Muscle of back (tissue), 11 donors: ENCODE results near the gene GIMAP1. TPM values are rescaled to one million over a fixed set of nuclear protein-coding genes. Genes with fewer than 3 reads are reported as not detected.

Experiments used
- DNase-seq, 3 donors: peaks; one replicate each; pipeline versions ENCODE4 v3.0.0 to v3.0.0-alpha.2; 2013
- polyA plus RNA-seq, 10 donors: library from polyadenylated mRNA; unstranded; fragments of 120-200 nt; gene quantifications; one replicate each; pipeline ENCODE4 v1.2.1, GENCODE V29; 2013; ENCODE audit not compliant: insufficient read length in 10 of 10

The GIMAP1 gene
- polyA plus RNA-seq, 10 donors: 1.8 to 4.7 (median 2.9) TPM

DNA sequence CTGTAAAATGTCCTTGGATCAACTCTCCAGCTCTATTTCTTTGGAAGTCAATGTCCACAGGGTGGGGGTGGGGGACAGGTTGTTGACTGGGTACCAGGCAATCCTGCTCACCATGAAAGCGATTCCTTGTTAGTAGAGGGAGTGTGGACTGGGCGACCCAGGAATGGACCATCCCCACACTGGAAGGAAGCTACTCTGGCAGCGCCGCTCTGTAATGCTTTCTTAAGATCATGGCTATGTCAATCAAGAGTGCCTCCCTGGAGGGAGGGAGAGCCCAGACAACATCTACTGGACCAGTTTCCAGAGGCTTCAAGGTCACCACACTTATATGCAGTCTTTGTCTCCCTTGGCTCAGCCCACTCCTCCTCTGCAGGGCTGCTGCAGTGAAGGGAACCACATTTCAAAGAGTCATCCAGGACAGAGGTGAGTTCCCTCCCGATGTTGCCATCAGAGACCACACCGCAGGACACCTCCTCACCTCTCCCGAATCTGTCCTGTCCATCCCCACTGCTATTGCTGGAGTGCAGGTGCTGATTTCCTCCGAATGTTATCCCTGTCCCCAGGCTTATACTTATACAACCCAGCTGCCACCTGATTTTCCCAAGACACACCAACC, 27.7 kb downstream of the GIMAP1 start:
- no peak for DNase-seq

- DNase-seq: no peak
Observed at GRCh38 chr7:150745086-150745485, 28.7 kb downstream of the GIMAP1 start.

DNA sequence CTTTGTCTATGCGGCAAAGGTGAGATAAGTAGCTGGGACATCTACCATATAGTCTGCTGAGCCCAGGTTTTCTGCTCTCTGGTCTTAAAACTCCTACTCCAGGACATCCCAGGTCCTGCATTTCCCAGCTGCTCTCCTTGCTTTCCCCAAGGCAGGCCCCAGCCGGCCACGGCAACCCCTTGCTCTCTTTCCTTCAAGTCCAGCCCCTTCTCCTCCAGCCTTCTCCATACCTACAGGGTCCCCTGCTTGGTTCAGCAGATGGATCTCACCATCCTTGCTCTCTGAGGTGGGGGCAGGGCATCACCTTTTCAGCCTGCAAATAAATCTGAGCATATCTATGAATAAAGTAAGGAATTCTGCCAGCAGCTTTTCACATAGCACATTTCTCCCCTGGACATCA, 29.5 kb downstream of the GIMAP1 start:
- DNase-seq: no peak

GRCh38 chr7:150746921-150747320, 30.5 kb downstream of the GIMAP1 start:
- DNase-seq: no peak

GRCh38 chr7:150748376-150748775, 32.0 kb downstream of the GIMAP1 start:
- no peak for DNase-seq

DNA sequence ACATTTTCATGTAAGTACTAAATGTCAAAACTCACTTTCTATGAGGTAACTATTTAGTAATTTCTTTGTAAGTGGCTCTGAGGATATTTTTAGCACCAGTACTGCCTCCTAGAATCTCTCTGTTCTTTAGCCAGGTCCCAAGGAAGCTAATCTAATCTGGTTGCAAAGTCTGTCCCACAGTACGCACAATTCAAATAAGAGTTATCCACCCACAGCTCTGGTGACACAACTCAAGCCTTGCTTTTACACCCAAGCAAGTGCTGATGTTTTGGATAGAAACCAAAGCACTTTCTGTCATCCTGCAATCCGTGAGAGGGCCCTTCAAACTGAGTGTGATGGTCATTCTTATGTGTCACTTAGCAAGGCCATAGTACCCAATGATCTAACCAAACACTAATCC, 35.3 kb downstream of the GIMAP1 start:
- no peak for DNase-seq

DNA sequence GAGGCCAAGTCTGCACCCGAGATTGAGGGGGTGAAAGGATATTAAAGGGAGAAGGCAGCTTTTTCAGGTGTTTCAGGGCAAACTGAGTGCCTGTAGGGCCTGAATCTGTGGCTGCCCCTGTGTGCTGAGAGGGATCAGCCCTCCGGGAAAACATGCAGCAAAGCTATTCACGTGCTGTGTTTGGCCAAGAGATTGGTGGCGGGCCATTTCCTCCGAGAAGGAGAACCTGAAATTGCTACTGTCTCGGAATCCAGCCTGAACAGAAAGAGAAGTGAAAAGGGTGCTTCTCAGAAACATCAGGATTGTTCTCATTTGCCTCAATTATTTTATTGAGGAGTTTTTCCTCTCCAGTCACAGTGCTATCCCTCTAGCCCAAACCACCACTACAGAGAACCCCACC, 36.8 kb downstream of the GIMAP1 start:
- DNase-seq: no peak

GRCh38 chr7:150753826-150754603, 37.6 kb downstream of the GIMAP1 start:
- DNase-seq: no peak

DNA sequence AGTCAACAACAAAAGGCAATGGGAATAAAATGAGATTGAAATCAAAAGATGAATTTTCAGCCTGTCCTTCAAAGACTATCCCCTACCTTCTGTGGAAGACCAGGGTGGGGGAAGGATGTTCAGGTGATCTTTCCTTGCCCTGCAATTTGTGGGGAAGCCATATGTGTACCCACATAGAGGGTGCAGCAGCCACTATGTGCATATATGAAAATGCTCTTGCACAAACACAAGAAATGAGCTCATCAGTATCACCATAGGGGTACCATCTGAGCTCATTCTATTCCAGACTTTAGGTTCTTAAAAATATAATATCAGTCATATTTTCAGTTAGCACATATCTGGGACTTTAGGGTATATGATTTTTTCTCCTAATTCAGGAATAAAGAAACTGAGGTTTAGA, 38.5 kb downstream of the GIMAP1 start:
- no peak for DNase-seq

DNA sequence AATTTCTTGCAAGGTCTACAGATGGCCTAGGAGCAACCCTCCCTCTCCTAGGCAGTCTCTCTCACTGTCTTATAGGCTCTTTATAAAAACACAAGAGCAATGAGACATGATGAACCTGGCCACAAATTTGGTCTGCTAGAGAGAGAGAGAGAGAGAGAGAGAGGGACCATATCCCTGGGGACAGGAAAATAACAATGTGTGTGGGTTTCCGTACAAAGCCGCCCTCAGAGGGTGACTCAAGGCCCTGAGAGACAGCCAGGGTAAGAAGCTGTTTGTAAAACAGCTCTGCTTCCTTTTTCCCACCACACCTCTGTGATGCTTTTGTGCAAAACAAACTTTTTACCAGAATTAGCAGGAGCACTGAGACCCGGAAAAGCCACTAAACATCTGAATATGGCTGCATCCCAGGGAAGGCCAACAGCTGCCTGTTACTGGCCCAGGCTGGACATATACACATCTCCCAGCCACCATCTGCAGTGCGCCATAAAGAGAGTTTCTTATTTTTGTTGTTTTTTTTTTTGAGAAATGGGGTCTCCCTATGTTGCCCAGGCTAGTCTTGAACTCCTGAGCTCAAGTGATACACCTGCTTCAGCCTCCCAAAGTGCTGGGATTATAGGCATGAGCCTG, 39.2 kb downstream of the GIMAP1 start:
- DNase-seq: no peak

GRCh38 chr7:150756166-150756565, 39.8 kb downstream of the GIMAP1 start:
- DNase-seq: no peak

DNA sequence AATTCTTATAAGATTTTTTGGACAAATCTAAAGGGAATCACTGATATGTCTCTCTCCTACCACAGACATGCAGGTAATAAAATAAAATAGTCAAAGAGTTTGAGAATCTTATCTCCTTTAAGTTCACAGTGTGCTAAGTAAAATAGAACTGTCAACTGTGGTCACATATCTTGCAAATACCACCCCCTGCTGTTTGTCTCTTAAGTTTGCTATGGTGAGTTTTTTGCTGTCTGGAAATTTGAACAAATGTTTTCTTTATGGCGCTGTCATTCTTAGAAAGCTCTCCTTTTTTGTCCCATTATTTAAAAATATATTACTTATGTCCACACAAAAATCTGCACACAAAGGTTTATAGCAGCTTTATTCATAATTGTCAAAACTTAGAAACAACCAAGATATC, 40.4 kb downstream of the GIMAP1 start:
- DNase-seq: no peak

DNA sequence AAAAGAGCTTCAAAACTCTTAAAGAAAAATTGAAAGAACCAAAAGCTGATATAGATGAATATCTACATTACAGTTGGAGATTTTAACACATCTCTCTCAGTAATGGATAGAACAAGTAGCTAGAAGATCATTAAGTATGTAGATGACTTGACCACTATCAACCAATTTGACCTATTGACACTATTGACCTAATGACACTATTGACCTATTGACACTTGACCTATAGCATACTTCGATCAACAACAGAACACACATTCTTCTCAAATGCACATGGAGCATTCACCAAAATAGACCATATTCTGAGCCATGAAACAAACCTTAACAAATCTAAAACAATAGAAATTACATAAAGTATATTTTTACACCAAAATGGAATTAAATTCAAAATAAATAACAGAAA, 43.1 kb downstream of the GIMAP1 start:
- DNase-seq: no peak

GRCh38 chr7:150766334-150766709, 49.9 kb downstream of the GIMAP1 start:
- DNase-seq: no peak

DNA sequence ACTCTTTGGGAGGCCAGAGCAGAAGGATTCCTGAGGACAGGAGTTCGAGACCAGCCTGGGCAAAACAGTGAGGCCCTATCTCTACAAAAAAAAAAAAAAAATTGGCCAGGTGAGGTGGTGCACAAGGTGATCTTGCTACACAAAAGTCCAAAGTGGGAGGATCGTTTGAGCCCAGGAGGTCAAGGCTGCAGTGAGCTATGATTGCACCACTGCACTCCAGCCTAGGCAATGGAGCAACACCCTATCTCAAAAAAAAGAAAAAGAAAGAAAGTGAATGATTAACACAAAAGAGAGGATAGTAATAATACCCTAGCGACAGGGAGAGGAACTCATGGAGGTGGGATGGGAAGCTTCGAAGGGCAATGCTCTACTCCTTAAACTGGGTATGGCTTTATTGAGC, 53.4 kb downstream of the GIMAP1 start:
- DNase-seq: no peak

Other genes starting within 250 kb of the GIMAP1 start
- gene GIMAP7, start 201.7 kb upstream of the GIMAP1 start, polyA plus RNA-seq: 10 to 100 TPM in 5 of 10 donors, 1 to 10 TPM in 5; 7.9 to 20.3 (median 10.6) TPM
- gene GIMAP4, start 149.2 kb upstream of the GIMAP1 start, polyA plus RNA-seq: 10 to 100 TPM; 17.1 to 32.7 (median 21.8) TPM
- gene GIMAP6, start 84.2 kb upstream of the GIMAP1 start, polyA plus RNA-seq: 10 to 100 TPM; 11.9 to 23.1 (median 15.5) TPM
- gene GIMAP2, start 30.9 kb upstream of the GIMAP1 start, polyA plus RNA-seq: 10 to 100 TPM in 1 of 10 donors, 1 to 10 TPM in 9; 5.1 to 11.0 (median 6.7) TPM
- 10 to 100 TPM in 2 of 10 donors, 1 to 10 TPM in 8; 5.6 to 15.5 (median 7.6) TPM for gene GIMAP5, start 20.8 kb downstream of the GIMAP1 start, polyA plus RNA-seq
- 10 to 100 TPM in 9 of 10 donors, 1 to 10 TPM in 1; 5.7 to 19.3 (median 14.5) TPM for gene TMEM176B, start 83.8 kb downstream of the GIMAP1 start, polyA plus RNA-seq
- gene TMEM176A, start 84.2 kb downstream of the GIMAP1 start, polyA plus RNA-seq: 10 to 100 TPM in 7 of 10 donors, 1 to 10 TPM in 3; 8.8 to 21.4 (median 12.6) TPM
- gene AOC1, start 135.9 kb downstream of the GIMAP1 start, polyA plus RNA-seq: under 1 TPM in 5 of 10 donors, not detected in 5; 0.09 to 0.78 (median 0.22) TPM